ENCODE results near the gene PRSS50. TPM values are rescaled to one million over a fixed set of nuclear protein-coding genes. Genes with fewer than 3 reads are reported as not detected.
A peak's percentile ranks its signal among the peaks of the same experiment; 100 is the strongest.

The PRSS50 gene
- total RNA-seq, result under 1 TPM; 0.28 to 0.54 TPM

- Histone ChIP-seq H3K36me3 (no peaks in the 10 kb centered on the region), H3K4me3 (no peak within 1 kb of the TSS), H3K27me3 (replicated peaks; ENCODE audit: insufficient read depth) (no peaks in the 10 kb centered on the region), H3K4me1 (ENCODE audit: control insufficient read depth in 1 of 2, low read depth in 2 of 2) (no peaks in the 10 kb centered on the region), H3K9me3 (no peaks in the 10 kb centered on the region), H3K27ac (no peak within 1 kb of the TSS)
- ATAC-seq (ENCODE audit: insufficient number of reproducible peaks, low FRiP score, low read depth) (no peak), DNase-seq (ENCODE audit: low spot score) (no peak)
- TF ChIP-seq CTCF (IDR thresholded peaks at IDR 0.05), result peak; percentile 22
Measured at GRCh38 chr3:46717447-46718231, at the start of gene PRSS50. TSS of gene PRSS50 (minus strand) at chr3:46717869. CDS start at chr3:46717824, 45 bp downstream.

GRCh38 chr3:46764206-46764605 is 46.5 kb upstream of the PRSS50 start:
- no peak overlapping the region for H3K27ac ChIP-seq
- no peaks in the 10 kb centered on the region for H3K4me1 ChIP-seq (ENCODE audit: control insufficient read depth in 1 of 2, low read depth in 2 of 2)
- ATAC-seq (ENCODE audit: insufficient number of reproducible peaks, low FRiP score, low read depth) (no peak), DNase-seq (ENCODE audit: low spot score) (no peak)
- no peak overlapping the region for H3K4me3 ChIP-seq
- H3K27me3 ChIP-seq (replicated peaks; ENCODE audit: insufficient read depth), result no peaks in the 10 kb centered on the region
- H3K36me3 ChIP-seq, result no peaks in the 10 kb centered on the region
- no peak for TF ChIP-seq CTCF (IDR thresholded peaks at IDR 0.05)
- peaks cover 24% of the 10 kb centered on the region for H3K9me3 ChIP-seq

GRCh38 chr3:46763178-46763577 is 45.5 kb upstream of the PRSS50 start:
- no peak overlapping the region for H3K27ac ChIP-seq
- ATAC-seq (ENCODE audit: insufficient number of reproducible peaks, low FRiP score, low read depth) (no peak), DNase-seq (ENCODE audit: low spot score) (no peak)
- H3K36me3 ChIP-seq, result no peaks in the 10 kb centered on the region
- TF ChIP-seq CTCF (IDR thresholded peaks at IDR 0.05), result no peak
- H3K27me3 ChIP-seq (replicated peaks; ENCODE audit: insufficient read depth), result no peaks in the 10 kb centered on the region
- peaks cover 20% of the 10 kb centered on the region for H3K9me3 ChIP-seq
- no peak overlapping the region for H3K4me3 ChIP-seq
- no peaks in the 10 kb centered on the region for H3K4me1 ChIP-seq (ENCODE audit: control insufficient read depth in 1 of 2, low read depth in 2 of 2)

GRCh38 chr3:46759239-46760167 is 41.8 kb upstream of the PRSS50 start:
- ATAC-seq (ENCODE audit: insufficient number of reproducible peaks, low FRiP score, low read depth) (no peak), DNase-seq (ENCODE audit: low spot score) (no peak)
- no peaks in the 10 kb centered on the region for H3K27me3 ChIP-seq (replicated peaks; ENCODE audit: insufficient read depth)
- no peaks in the 10 kb centered on the region for H3K4me1 ChIP-seq (ENCODE audit: control insufficient read depth in 1 of 2, low read depth in 2 of 2)
- no peaks in the 10 kb centered on the region for H3K36me3 ChIP-seq
- H3K9me3 ChIP-seq, result peaks cover 9% of the 10 kb centered on the region
- no peak overlapping the region for H3K27ac ChIP-seq
- no peak for TF ChIP-seq CTCF (IDR thresholded peaks at IDR 0.05)
- no peak overlapping the region for H3K4me3 ChIP-seq

GRCh38 chr3:46756642-46757041 is 39.0 kb upstream of the PRSS50 start:
- no peaks in the 10 kb centered on the region for H3K4me1 ChIP-seq (ENCODE audit: control insufficient read depth in 1 of 2, low read depth in 2 of 2)
- no peaks in the 10 kb centered on the region for H3K36me3 ChIP-seq
- no peak overlapping the region for H3K4me3 ChIP-seq
- ATAC-seq (ENCODE audit: insufficient number of reproducible peaks, low FRiP score, low read depth), result no peak
- no peak for DNase-seq (ENCODE audit: low spot score)
- no peak for TF ChIP-seq CTCF (IDR thresholded peaks at IDR 0.05)
- no peaks in the 10 kb centered on the region for H3K9me3 ChIP-seq
- no peaks in the 10 kb centered on the region for H3K27me3 ChIP-seq (replicated peaks; ENCODE audit: insufficient read depth)
- no peak overlapping the region for H3K27ac ChIP-seq
